ENCODE results near the gene ABHD12. TPM values are rescaled to one million over a fixed set of nuclear protein-coding genes. Genes with fewer than 3 reads are reported as not detected.

ABHD12 gene
- total RNA-seq, 1 donor from 2014 or later, result 25.9 TPM

GRCh38 chr20:25382704-25383370, 7.8 kb downstream of the ABHD12 start:
- no peak for DNase-seq (ENCODE audit: low read depth, low spot score)

- DNase-seq (ENCODE audit: low read depth, low spot score), result no peak
Observed at GRCh38 chr20:25380945-25381614, 9.6 kb downstream of the ABHD12 start.

- DNase-seq (ENCODE audit: low read depth, low spot score), result no peak
Observed at GRCh38 chr20:25378884-25379733, 11.5 kb downstream of the ABHD12 start.

GRCh38 chr20:25378189-25378883, 12.3 kb downstream of the ABHD12 start:
- DNase-seq (ENCODE audit: low read depth, low spot score), result no peak

- DNase-seq (ENCODE audit: low read depth, low spot score), result no peak
Observed at GRCh38 chr20:25376886-25377285, 13.7 kb downstream of the ABHD12 start.

GRCh38 chr20:25376236-25376635, 14.4 kb downstream of the ABHD12 start:
- no peak for DNase-seq (ENCODE audit: low read depth, low spot score)

- no peak for DNase-seq (ENCODE audit: low read depth, low spot score)
Observed at GRCh38 chr20:25374842-25375241, 15.8 kb downstream of the ABHD12 start.

- no peak for DNase-seq (ENCODE audit: low read depth, low spot score)
Observed at GRCh38 chr20:25372584-25373336, 17.9 kb downstream of the ABHD12 start.

GRCh38 chr20:25369971-25370370, 20.7 kb downstream of the ABHD12 start:
- no peak for DNase-seq (ENCODE audit: low read depth, low spot score)

GRCh38 chr20:25369529-25369928, 21.1 kb downstream of the ABHD12 start:
- no peak for DNase-seq (ENCODE audit: low read depth, low spot score)

GRCh38 chr20:25368976-25369375, 21.7 kb downstream of the ABHD12 start:
- DNase-seq (ENCODE audit: low read depth, low spot score), result no peak

- DNase-seq (ENCODE audit: low read depth, low spot score), result no peak
Observed at GRCh38 chr20:25368526-25368925, 22.1 kb downstream of the ABHD12 start.

GRCh38 chr20:25364879-25365699, 25.5 kb downstream of the ABHD12 start:
- no peak for DNase-seq (ENCODE audit: low read depth, low spot score)

- DNase-seq (ENCODE audit: low read depth, low spot score), result no peak
Observed at GRCh38 chr20:25364180-25364788, 26.4 kb downstream of the ABHD12 start.

GRCh38 chr20:25361287-25361683, 29.4 kb downstream of the ABHD12 start:
- no peak for DNase-seq (ENCODE audit: low read depth, low spot score)

- DNase-seq (ENCODE audit: low read depth, low spot score), result no peak
Observed at GRCh38 chr20:25360631-25361286, 29.9 kb downstream of the ABHD12 start.

GRCh38 chr20:25356271-25356933, 34.2 kb downstream of the ABHD12 start:
- DNase-seq (ENCODE audit: low read depth, low spot score), result no peak

GRCh38 chr20:25355866-25356265, 34.8 kb downstream of the ABHD12 start:
- DNase-seq (ENCODE audit: low read depth, low spot score), result no peak

Data from pulmonary artery endothelial cell (primary cell).